Progenitor cell of endocrine pancreas (in vitro differentiated cells): ENCODE results near the gene TREM1. TPM values are rescaled to one million over a fixed set of nuclear protein-coding genes. Genes with fewer than 3 reads are reported as not detected.
"Not testable (repeated sequence)": the region's sequence is repeated elsewhere in the genome, so short reads cannot be mapped to it uniquely, and the experiment has no call there.

ENCODE experiments used
- DNase-seq: peaks from one replicate; pipeline ENCODE4 v3.0.0; 2021; ENCODE audit warnings: low spot score; ENCODE audit not compliant: unreplicated experiment
- H3K27ac Mint-ChIP-seq: 2 replicates; pipeline ENCODE4 v1.8.0; 2021; ENCODE audit warnings: mild to moderate bottlenecking, moderate library complexity, mixed read lengths
- H3K27me3 Mint-ChIP-seq: 2 replicates; pipeline ENCODE4 v1.8.0; 2021; ENCODE audit warnings: mixed read lengths
- H3K36me3 Mint-ChIP-seq: 2 replicates; pipeline ENCODE4 v1.8.0; 2022; ENCODE audit warnings: mixed read lengths; ENCODE audit not compliant: insufficient read depth
- H3K4me1 Mint-ChIP-seq: 2 replicates; pipeline ENCODE4 v1.8.0; 2021; ENCODE audit warnings: low read depth, mixed read lengths
- H3K4me3 Mint-ChIP-seq: 2 replicates; pipeline ENCODE4 v1.8.0; 2021; ENCODE audit warnings: low read depth, mild to moderate bottlenecking, moderate library complexity, mixed read lengths
- H3K9me3 Mint-ChIP-seq: 2 replicates; pipeline ENCODE4 v1.8.0; 2021; ENCODE audit warnings: low read depth, mixed read lengths
- total RNA-seq: library from RNA; stranded (reverse); gene quantifications from 2 replicates; pipeline ENCODE4 v1.2.1, GENCODE V29; 2021
- TF ChIP-seq, protein P1 (sequence below): fragments of 200-600 bp; sonication (generic); IDR thresholded peaks from one replicate; pipeline ENCODE4 v1.5.0; 2021; ENCODE audit warnings: antibody characterized with exemption, mild to moderate bottlenecking; ENCODE audit not compliant: unreplicated experiment

Gene TREM1
- total RNA-seq, 1 donor from 2014 or later = not detected

DNA sequence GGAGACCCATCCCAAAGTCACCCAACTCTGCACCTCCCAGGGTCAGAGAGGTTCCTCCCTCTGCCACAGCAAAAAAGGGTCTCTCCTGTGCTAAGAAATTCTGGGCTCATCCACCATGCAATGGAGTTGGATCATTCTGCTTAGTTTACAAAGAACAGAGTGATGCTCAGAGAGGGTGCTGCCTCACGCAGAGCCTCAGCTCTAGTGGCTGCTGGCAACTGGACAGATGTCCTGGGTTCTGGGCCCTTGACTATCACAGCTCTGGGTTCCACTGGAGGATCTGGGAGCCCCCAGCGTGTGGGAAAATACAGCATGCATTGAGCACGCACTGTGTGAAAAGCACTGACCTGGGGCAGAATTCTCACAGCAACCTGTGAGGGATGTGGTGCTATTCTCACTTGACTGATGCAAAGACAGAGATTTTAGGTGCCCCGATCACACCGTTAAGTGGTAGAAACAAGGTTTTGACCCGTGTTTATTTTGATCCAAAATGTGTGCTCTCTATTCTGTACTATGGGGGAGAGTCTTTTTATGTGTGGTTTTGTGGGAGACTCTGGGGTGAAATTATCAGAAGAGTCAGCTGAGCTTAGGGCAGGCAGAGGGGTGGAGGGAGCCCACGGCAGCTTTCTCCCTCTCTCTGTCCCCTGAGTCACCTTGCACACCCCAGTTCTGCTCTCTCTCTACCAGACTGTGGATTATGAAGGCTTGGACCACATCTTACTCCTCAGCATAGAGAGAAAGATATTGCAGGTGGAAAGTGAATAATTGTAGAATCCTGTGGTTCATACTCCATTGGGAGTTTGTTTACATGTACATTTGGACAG is 38.4 kb downstream of the TREM1 start:
- Mint-ChIP-seq H3K36me3 (no peaks in the 10 kb centered on the region), H3K27ac (no peak overlapping the region), H3K4me3 (no peak overlapping the region), H3K27me3 (peaks cover 18% of the 10 kb centered on the region), H3K4me1 (no peaks in the 10 kb centered on the region), H3K9me3 (peaks cover 6% of the 10 kb centered on the region)
- TF ChIP-seq, protein P1, sequence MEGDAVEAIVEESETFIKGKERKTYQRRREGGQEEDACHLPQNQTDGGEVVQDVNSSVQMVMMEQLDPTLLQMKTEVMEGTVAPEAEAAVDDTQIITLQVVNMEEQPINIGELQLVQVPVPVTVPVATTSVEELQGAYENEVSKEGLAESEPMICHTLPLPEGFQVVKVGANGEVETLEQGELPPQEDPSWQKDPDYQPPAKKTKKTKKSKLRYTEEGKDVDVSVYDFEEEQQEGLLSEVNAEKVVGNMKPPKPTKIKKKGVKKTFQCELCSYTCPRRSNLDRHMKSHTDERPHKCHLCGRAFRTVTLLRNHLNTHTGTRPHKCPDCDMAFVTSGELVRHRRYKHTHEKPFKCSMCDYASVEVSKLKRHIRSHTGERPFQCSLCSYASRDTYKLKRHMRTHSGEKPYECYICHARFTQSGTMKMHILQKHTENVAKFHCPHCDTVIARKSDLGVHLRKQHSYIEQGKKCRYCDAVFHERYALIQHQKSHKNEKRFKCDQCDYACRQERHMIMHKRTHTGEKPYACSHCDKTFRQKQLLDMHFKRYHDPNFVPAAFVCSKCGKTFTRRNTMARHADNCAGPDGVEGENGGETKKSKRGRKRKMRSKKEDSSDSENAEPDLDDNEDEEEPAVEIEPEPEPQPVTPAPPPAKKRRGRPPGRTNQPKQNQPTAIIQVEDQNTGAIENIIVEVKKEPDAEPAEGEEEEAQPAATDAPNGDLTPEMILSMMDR = no peak
- DNase-seq = no peak

DNA sequence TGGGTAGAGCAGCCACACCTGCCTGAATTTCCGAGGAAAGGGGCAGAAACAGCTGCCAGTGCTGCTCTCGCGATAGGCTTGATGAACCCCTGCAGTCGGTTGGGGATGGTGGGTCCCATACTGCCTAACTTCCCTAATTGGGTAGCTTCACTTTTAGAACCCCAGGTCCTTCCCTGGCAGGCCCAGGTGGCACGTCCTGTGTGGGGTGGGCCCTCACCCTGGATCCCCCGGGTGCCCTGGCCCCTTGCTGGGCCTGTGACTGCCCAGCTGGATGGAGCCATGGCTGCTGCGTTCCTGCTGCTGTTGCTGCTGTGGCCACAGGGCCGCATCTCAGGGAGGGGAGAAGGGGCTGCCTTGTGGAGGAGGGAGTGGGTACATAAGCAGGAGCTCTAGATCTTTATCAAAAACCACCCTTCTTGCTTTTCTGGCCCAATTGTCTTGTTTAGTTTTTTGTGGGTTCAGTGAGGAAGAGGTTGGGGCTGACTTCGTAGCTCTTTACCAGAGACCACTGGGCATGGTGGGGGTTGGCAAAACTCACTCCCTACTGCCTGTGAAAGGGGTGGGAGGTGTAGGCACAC is 39.1 kb downstream of the TREM1 start:
- H3K4me1 Mint-ChIP-seq = no peaks in the 10 kb centered on the region
- no peak overlapping the region for H3K27ac Mint-ChIP-seq
- peaks cover 18% of the 10 kb centered on the region for H3K27me3 Mint-ChIP-seq
- TF ChIP-seq, protein P1 = no peak
- no peaks in the 10 kb centered on the region for H3K36me3 Mint-ChIP-seq
- DNase-seq = no peak
- peaks cover 6% of the 10 kb centered on the region for H3K9me3 Mint-ChIP-seq
- no peak overlapping the region for H3K4me3 Mint-ChIP-seq

DNA sequence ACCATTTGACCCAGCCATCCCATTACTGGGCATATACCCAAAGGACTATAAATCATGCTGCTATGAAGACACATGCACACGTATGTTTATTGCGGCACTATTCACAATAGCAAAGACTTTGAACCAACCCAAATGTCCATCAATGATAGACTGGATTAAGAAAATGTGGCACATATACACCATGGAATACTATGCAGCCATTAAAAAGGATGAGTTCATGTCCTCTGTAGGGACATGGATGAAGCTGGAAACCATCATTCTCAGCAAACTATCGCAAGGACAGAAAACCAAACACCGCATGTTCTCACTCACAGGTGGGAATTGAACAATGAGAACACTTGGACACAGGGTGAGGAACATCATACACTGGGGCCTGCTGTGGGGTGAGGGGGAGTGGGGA is 40.0 kb downstream of the TREM1 start:
- H3K27ac Mint-ChIP-seq, H3K4me3 Mint-ChIP-seq, H3K36me3 Mint-ChIP-seq, H3K4me1 Mint-ChIP-seq, DNase-seq, H3K9me3 Mint-ChIP-seq: not testable (repeated sequence)
- peaks cover 18% of the 10 kb centered on the region for H3K27me3 Mint-ChIP-seq

DNA sequence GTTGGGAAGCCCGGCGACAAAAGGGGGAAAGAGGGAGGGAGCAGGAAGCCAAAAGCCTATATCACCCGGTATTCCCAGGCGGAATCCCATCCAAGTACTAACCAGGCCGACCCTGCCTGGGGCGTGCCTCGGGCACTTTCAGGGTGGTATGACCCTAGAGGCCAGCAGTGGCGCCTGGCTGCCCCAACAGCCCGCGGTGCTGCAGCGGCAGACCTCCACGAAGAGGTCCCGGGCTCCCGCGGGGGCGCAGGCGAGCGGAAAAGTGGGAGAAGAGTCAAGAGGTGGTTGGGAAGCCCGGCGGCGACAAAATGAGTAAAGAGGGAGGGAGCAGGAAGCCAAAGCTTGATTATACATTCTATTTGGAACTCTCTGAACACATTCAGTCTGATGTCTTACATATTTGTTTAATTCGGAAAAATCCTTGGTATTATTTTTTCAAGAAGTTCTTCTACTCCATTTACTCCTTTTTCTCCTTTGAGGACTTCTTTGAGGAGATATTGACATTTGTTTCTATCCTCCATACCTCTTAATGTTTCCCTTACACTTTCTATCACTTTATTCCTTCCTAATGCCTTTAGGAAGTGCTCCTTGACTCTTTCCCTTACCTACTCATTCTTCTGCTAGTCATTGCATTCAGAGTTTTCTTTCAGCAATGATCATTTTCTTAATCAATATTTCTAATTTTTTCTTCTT is 46.9 kb downstream of the TREM1 start:
- Mint-ChIP-seq H3K36me3 (no peaks in the 10 kb centered on the region), H3K9me3 (no peaks in the 10 kb centered on the region), H3K27ac (no peak overlapping the region), H3K4me3 (no peak overlapping the region), H3K4me1 (no peaks in the 10 kb centered on the region), H3K27me3 (peaks cover 64% of the 10 kb centered on the region)
- TF ChIP-seq, protein P1 = peak; percentile 17
- no peak for DNase-seq

DNA sequence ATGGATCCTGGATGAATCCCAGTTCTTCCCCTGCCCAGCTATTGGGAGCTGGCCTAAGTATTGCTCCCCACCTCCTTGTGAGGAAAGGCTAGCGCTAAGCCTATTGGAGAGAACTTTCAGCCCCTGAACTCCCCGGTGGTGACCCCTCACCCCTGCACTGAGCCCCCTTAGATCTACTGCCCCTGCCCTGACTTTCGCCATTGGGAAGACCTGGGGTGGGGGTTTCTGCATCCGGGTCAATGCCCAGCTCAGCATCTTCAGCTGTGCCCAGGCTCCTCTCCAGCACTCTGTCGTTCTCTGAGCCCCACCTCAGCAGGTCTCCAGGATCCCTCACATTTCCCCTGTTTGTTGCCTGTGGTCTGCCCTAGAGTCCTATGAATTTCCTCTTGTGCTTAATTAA is 49.4 kb downstream of the TREM1 start:
- H3K27me3 Mint-ChIP-seq = peaks cover 54% of the 10 kb centered on the region
- no peak for DNase-seq
- no peaks in the 10 kb centered on the region for H3K4me1 Mint-ChIP-seq
- no peaks in the 10 kb centered on the region for H3K36me3 Mint-ChIP-seq
- no peak overlapping the region for H3K27ac Mint-ChIP-seq
- TF ChIP-seq, protein P1 = no peak
- H3K9me3 Mint-ChIP-seq = no peaks in the 10 kb centered on the region
- H3K4me3 Mint-ChIP-seq = no peak overlapping the region
